ENCODE results near the gene CALML5. TPM values are rescaled to one million over a fixed set of nuclear protein-coding genes. Genes with fewer than 3 reads are reported as not detected.

CALML5 gene
- total RNA-seq, 2 experiments from 2014 or later: not detected

DNA sequence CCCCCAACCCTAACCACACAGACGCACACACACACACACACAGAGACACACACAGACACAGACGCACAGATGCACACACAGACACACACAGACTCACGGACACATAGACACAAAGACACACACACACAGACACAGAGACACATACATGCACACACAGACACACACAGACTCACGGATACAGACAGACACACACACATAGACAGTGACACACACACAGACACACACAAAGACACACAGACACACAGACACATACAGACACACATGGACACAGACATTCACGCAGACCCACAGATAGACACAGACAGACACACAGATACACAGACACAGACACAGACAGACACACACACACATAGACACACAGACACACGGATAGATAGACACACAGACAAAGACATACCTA lies 2.1 kb downstream of the CALML5 start:
- Mint-ChIP-seq H3K27me3 (no peaks in the 10 kb centered on the region), H3K27ac (no peak overlapping the region), H3K36me3 (ENCODE audit: low read depth) (peaks cover under 1% of the 10 kb centered on the region), H3K4me3 (no peak overlapping the region), H3K9me3 (peaks cover 3% of the 10 kb centered on the region), H3K4me1 (ENCODE audit: low read depth) (no peaks in the 10 kb centered on the region)
- TF ChIP-seq, protein P1, sequence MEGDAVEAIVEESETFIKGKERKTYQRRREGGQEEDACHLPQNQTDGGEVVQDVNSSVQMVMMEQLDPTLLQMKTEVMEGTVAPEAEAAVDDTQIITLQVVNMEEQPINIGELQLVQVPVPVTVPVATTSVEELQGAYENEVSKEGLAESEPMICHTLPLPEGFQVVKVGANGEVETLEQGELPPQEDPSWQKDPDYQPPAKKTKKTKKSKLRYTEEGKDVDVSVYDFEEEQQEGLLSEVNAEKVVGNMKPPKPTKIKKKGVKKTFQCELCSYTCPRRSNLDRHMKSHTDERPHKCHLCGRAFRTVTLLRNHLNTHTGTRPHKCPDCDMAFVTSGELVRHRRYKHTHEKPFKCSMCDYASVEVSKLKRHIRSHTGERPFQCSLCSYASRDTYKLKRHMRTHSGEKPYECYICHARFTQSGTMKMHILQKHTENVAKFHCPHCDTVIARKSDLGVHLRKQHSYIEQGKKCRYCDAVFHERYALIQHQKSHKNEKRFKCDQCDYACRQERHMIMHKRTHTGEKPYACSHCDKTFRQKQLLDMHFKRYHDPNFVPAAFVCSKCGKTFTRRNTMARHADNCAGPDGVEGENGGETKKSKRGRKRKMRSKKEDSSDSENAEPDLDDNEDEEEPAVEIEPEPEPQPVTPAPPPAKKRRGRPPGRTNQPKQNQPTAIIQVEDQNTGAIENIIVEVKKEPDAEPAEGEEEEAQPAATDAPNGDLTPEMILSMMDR (IDR thresholded peaks at IDR 0.05): no peak
- intact Hi-C loops (cut with micrococcal nuclease): no loop called here
- POLR2A ChIA-PET: no interaction called here
- DNase-seq (no peak), ATAC-seq (no peak)
- CTCF ChIA-PET: no interaction called here

GRCh38 chr10:5496261-5497250 lies 2.8 kb downstream of the CALML5 start:
- H3K4me1 Mint-ChIP-seq (ENCODE audit: low read depth): no peaks in the 10 kb centered on the region
- TF ChIP-seq, protein P1 (IDR thresholded peaks at IDR 0.05): no peak
- no peak for ATAC-seq
- intact Hi-C loops (cut with micrococcal nuclease): no loop called here
- ChIA-PET POLR2A (no interaction called here), CTCF (no interaction called here)
- peaks cover 7% of the 10 kb centered on the region for H3K9me3 Mint-ChIP-seq
- H3K27me3 Mint-ChIP-seq: no peaks in the 10 kb centered on the region
- DNase-seq: no peak
- no peak overlapping the region for H3K27ac Mint-ChIP-seq
- H3K4me3 Mint-ChIP-seq: no peak overlapping the region
- H3K36me3 Mint-ChIP-seq (ENCODE audit: low read depth): peaks cover 2% of the 10 kb centered on the region

GRCh38 chr10:5494611-5495010 lies 4.8 kb downstream of the CALML5 start:
- ChIA-PET POLR2A (no interaction called here), CTCF (interaction anchor here (0.8 kb wide), 1 partner anchor 128 kb away, joined by 3 read pairs; no protein-coding TSS in a partner anchor)
- DNase-seq (no peak), ATAC-seq (no peak)
- Mint-ChIP-seq H3K27me3 (no peaks in the 10 kb centered on the region), H3K36me3 (ENCODE audit: low read depth) (peaks cover 2% of the 10 kb centered on the region), H3K4me3 (no peak overlapping the region), H3K27ac (no peak overlapping the region), H3K9me3 (peaks cover 7% of the 10 kb centered on the region), H3K4me1 (ENCODE audit: low read depth) (peaks cover 5% of the 10 kb centered on the region)
- TF ChIP-seq, protein P1 (IDR thresholded peaks at IDR 0.05): no peak
- intact Hi-C loops (cut with micrococcal nuclease): no loop called here

GRCh38 chr10:5493691-5494090 lies 5.7 kb downstream of the CALML5 start:
- ChIA-PET CTCF (no interaction called here), POLR2A (no interaction called here)
- Mint-ChIP-seq H3K27ac (no peak overlapping the region), H3K4me1 (ENCODE audit: low read depth) (peaks cover 5% of the 10 kb centered on the region), H3K4me3 (no peak overlapping the region), H3K27me3 (no peaks in the 10 kb centered on the region), H3K9me3 (peaks cover 7% of the 10 kb centered on the region), H3K36me3 (ENCODE audit: low read depth) (peaks cover 2% of the 10 kb centered on the region)
- ATAC-seq (no peak), DNase-seq (no peak)
- TF ChIP-seq, protein P1 (IDR thresholded peaks at IDR 0.05): no peak
- intact Hi-C loops (cut with micrococcal nuclease): no loop called here

GRCh38 chr10:5492929-5493576 lies 6.3 kb downstream of the CALML5 start:
- H3K4me3 Mint-ChIP-seq: no peak overlapping the region

More at GRCh38 chr10:5492929-5493576, 6.3 kb downstream of the CALML5 start:
- TF ChIP-seq, protein P1 (IDR thresholded peaks at IDR 0.05): no peak
- ATAC-seq (no peak), DNase-seq (no peak)
- H3K27ac Mint-ChIP-seq: no peak overlapping the region
- peaks cover 5% of the 10 kb centered on the region for H3K4me1 Mint-ChIP-seq (ENCODE audit: low read depth)
- POLR2A ChIA-PET: no interaction called here
- no peaks in the 10 kb centered on the region for H3K27me3 Mint-ChIP-seq
- peaks cover 2% of the 10 kb centered on the region for H3K36me3 Mint-ChIP-seq (ENCODE audit: low read depth)
- CTCF ChIA-PET: no interaction called here
- intact Hi-C loops (cut with micrococcal nuclease): no loop called here
- peaks cover 7% of the 10 kb centered on the region for H3K9me3 Mint-ChIP-seq

Measured in activated CD8-positive, alpha-beta T cell treated with anti-CD3 and anti-CD28 coated beads for 36 hours (primary cell).